Suprapubic skin (tissue), 4 donors: Measurements from ENCODE around the gene TMEM254.

ENCODE experiments used
- CTCF ChIP-seq, 2 donors: fragments of 200-600 bp in 1 of 2; fragments of 450-650 bp in 1 of 2; sonication (generic) in 1 of 2; IDR thresholded peaks; one replicate each; pipeline ENCODE4 v1.5.1; 2016 to 2019; ENCODE audit warnings: antibody characterized with exemption in 2 of 2, mild to moderate bottlenecking in 1 of 2, moderate library complexity in 1 of 2
- EP300 ChIP-seq: sonication (generic); formaldehyde crosslinking; IDR thresholded peaks from one replicate; pipeline ENCODE4 v1.6.1; 2017; ENCODE audit warnings: antibody characterized with exemption
- POLR2A ChIP-seq, 2 donors: fragments of 450-650 bp; IDR thresholded peaks; one replicate each; pipeline ENCODE4 v1.6.1; 2017; ENCODE audit warnings: antibody characterized with exemption in 2 of 2, mild to moderate bottlenecking in 2 of 2, moderate library complexity in 2 of 2
- POLR2AphosphoS5 ChIP-seq, 3 donors: sonication (generic); formaldehyde crosslinking; IDR thresholded peaks; one replicate each; pipeline ENCODE4 v1.6.1; 2017; ENCODE audit warnings: antibody characterized with exemption in 3 of 3

DNA sequence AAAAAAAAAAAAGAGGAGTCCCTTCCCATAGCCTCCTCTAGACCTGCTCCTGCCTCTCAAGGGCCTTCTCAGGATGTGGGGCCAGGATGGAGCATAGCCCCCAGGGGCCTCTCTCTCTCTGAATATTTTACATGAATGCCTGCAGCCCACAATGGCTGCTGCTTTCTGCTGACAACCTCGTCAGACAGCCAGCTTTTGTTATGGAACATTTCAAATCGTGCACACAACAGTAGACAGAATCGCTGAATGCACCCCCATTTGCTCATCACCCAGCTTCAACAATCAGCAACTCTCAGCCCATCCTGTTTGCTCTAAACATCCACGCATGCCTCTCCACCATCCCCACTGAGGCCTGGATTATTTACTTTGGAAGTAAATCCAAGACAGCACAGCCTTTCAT is 59.5 kb downstream of the TMEM254 start:
- TF ChIP-seq POLR2A (IDR thresholded peaks at IDR 0.05), result no peak
- no peak for TF ChIP-seq CTCF (IDR thresholded peaks at IDR 0.05)
- TF ChIP-seq POLR2AphosphoS5 (IDR thresholded peaks at IDR 0.05), result no peak
- TF ChIP-seq EP300, result no peak
